ENCODE data around the gene ING3.

Gene ING3

DNA sequence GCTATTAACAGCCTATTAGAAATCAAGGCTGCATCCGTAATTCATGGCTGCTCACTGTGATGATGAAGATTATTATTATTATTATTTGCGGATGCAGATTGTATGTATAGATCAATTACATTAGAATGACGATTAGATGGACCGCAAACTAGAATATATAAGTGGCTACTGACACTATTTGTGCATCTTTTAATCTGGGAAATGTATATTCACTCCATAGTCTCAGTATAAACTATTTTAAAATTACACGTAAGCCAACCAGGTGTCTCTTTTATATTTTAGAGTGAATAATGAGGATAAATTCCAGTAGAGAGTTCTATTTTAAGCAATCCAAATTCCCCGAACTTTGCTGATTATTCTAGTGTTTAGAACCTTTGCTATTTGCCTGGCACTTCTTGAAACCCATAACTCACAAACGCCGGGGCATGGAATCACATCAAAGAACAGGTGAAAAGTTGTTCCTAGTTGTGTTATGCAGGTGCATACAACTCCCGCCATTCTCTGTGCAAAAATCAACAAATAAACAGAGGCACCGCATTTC is 509 bp upstream of the ING3 start:
- peak overlapping the region; percentile 91 for H2AFZ ChIP-seq (ENCODE audit: low read length)
- peaks cover 3 to 34% of the 10 kb centered on the region in 2 donors for H3K36me3 ChIP-seq (replicated peaks in 1 of 2; ENCODE audit: control insufficient read depth in 2 of 2, insufficient read depth in 2 of 2, low read length in 2 of 2)
- no peak overlapping the region for H4K8ac ChIP-seq (ENCODE audit: low read depth, low read length)
- no peak overlapping the region for H3K9ac ChIP-seq (ENCODE audit: low read depth, low read length, poor library complexity)
- no peak overlapping the region for H2BK5ac ChIP-seq (ENCODE audit: low read length)
- H3K4me2 ChIP-seq (ENCODE audit: insufficient read depth, low read length, poor library complexity, severe bottlenecking), result peak overlapping the region; percentile 47
- no peaks in the 10 kb centered on the region for H3K27me3 ChIP-seq (ENCODE audit: control insufficient read depth in 3 of 3, insufficient read depth in 3 of 3, low read depth in 1 of 3, low read length in 3 of 3)
- no peak overlapping the region for H4K91ac ChIP-seq (ENCODE audit: low read depth, low read length, poor library complexity)
- H2BK12ac ChIP-seq (ENCODE audit: low read length), result no peak overlapping the region
- no peaks in the 10 kb centered on the region for H3K9me3 ChIP-seq (replicated peaks in 1 of 2; ENCODE audit: control insufficient read depth in 2 of 2, insufficient read depth in 1 of 2, low read depth in 1 of 2, low read length in 2 of 2)
- no peak overlapping the region for H2AK5ac ChIP-seq (ENCODE audit: low read depth, low read length)
- no peak overlapping the region for H3K4ac ChIP-seq (ENCODE audit: low read length)
- H2BK120ac ChIP-seq (ENCODE audit: low read depth, low read length), result no peak overlapping the region
- H3K79me1 ChIP-seq (ENCODE audit: low read depth, low read length), result peaks cover 3% of the 10 kb centered on the region
- no CpG with 5 or more reads among the region's 10 CpGs for WGBS, 2 donors (ENCODE audit: extremely low coverage in 2 of 2, insufficient read length in 2 of 2, insufficient replicate concordance in 1 of 2)
- H3K14ac ChIP-seq (ENCODE audit: low read length), result no peak overlapping the region
- H3K4me1 ChIP-seq (ENCODE audit: control insufficient read depth in 2 of 2, insufficient read depth in 1 of 2, low read depth in 1 of 2, low read length in 2 of 2), result peaks cover 3 to 6% of the 10 kb centered on the region in 2 donors
- H3K23ac ChIP-seq (ENCODE audit: low read depth, low read length, poor library complexity), result no peak overlapping the region
- peak overlapping the region; percentile 69 to 89 for H3K4me3 ChIP-seq (ENCODE audit: low read length in 2 of 2)
- H2BK15ac ChIP-seq (ENCODE audit: low read length), result no peak overlapping the region
- DNase-seq (ENCODE audit: low spot score), result no peak
- H3K18ac ChIP-seq (ENCODE audit: low read length), result no peak overlapping the region
- no peak overlapping the region for H3K27ac ChIP-seq (replicated peaks; ENCODE audit: low read length)

GRCh38 chr7:120951309-120951699 is 727 bp downstream of the ING3 start:
- no peak overlapping the region for H3K18ac ChIP-seq (ENCODE audit: low read length)
- WGBS, 2 donors (ENCODE audit: extremely low coverage in 2 of 2, insufficient read length in 2 of 2, insufficient replicate concordance in 1 of 2), result no CpG with 5 or more reads among the region's 8 CpGs
- no peak overlapping the region for H2BK5ac ChIP-seq (ENCODE audit: low read length)

GRCh38 chr7:120951826-120952225 is 1.2 kb downstream of the ING3 start:
- Histone ChIP-seq H3K4me2 (ENCODE audit: insufficient read depth, low read length, poor library complexity, severe bottlenecking) (no peak overlapping the region), H3K9me3 (replicated peaks in 1 of 2; ENCODE audit: control insufficient read depth in 2 of 2, insufficient read depth in 1 of 2, low read depth in 1 of 2, low read length in 2 of 2) (no peaks in the 10 kb centered on the region), H3K79me1 (ENCODE audit: low read depth, low read length) (peaks cover 3% of the 10 kb centered on the region), H2BK120ac (ENCODE audit: low read depth, low read length) (no peak overlapping the region), H3K27me3 (ENCODE audit: control insufficient read depth in 3 of 3, insufficient read depth in 3 of 3, low read depth in 1 of 3, low read length in 3 of 3) (no peaks in the 10 kb centered on the region), H3K4me3 (ENCODE audit: low read length in 2 of 2) (peak overlapping the region in 1 of 2 donors; percentile 69), H3K14ac (ENCODE audit: low read length) (no peak overlapping the region), H2AK5ac (ENCODE audit: low read depth, low read length) (no peak overlapping the region), H3K27ac (replicated peaks; ENCODE audit: low read length) (no peak overlapping the region), H3K4ac (ENCODE audit: low read length) (no peak overlapping the region), H3K36me3 (replicated peaks in 1 of 2; ENCODE audit: control insufficient read depth in 2 of 2, insufficient read depth in 2 of 2, low read length in 2 of 2) (peaks cover 3 to 52% of the 10 kb centered on the region in 2 donors), H4K91ac (ENCODE audit: low read depth, low read length, poor library complexity) (no peak overlapping the region), H4K8ac (ENCODE audit: low read depth, low read length) (no peak overlapping the region), H2BK5ac (ENCODE audit: low read length) (no peak overlapping the region), H3K4me1 (ENCODE audit: control insufficient read depth in 2 of 2, insufficient read depth in 1 of 2, low read depth in 1 of 2, low read length in 2 of 2) (peaks cover 3 to 6% of the 10 kb centered on the region in 2 donors), H3K23ac (ENCODE audit: low read depth, low read length, poor library complexity) (no peak overlapping the region), H2BK12ac (ENCODE audit: low read length) (no peak overlapping the region), H3K9ac (ENCODE audit: low read depth, low read length, poor library complexity) (no peak overlapping the region), H3K18ac (ENCODE audit: low read length) (no peak overlapping the region), H2BK15ac (ENCODE audit: low read length) (no peak overlapping the region), H2AFZ (ENCODE audit: low read length) (no peak overlapping the region)
- WGBS, 2 donors (ENCODE audit: extremely low coverage in 2 of 2, insufficient read length in 2 of 2, insufficient replicate concordance in 1 of 2), result no CpG with 5 or more reads among the region's 2 CpGs
- DNase-seq (ENCODE audit: low spot score), result no peak

More at GRCh38 chr7:120951309-120951699, 727 bp downstream of the ING3 start:
- H3K9me3 ChIP-seq (replicated peaks in 1 of 2; ENCODE audit: control insufficient read depth in 2 of 2, insufficient read depth in 1 of 2, low read depth in 1 of 2, low read length in 2 of 2), result no peaks in the 10 kb centered on the region
- no peak overlapping the region for H2BK15ac ChIP-seq (ENCODE audit: low read length)
- no peak overlapping the region for H4K91ac ChIP-seq (ENCODE audit: low read depth, low read length, poor library complexity)
- H3K4me1 ChIP-seq (ENCODE audit: control insufficient read depth in 2 of 2, insufficient read depth in 1 of 2, low read depth in 1 of 2, low read length in 2 of 2), result peaks cover 3 to 6% of the 10 kb centered on the region in 2 donors
- peak overlapping the region; percentile 94 for H3K23ac ChIP-seq (ENCODE audit: low read depth, low read length, poor library complexity)
- H2BK12ac ChIP-seq (ENCODE audit: low read length), result no peak overlapping the region
- H2AK5ac ChIP-seq (ENCODE audit: low read depth, low read length), result no peak overlapping the region
- DNase-seq (ENCODE audit: low spot score), result no peak
- H4K8ac ChIP-seq (ENCODE audit: low read depth, low read length), result no peak overlapping the region
- peaks cover 3% of the 10 kb centered on the region for H3K79me1 ChIP-seq (ENCODE audit: low read depth, low read length)
- peaks cover 3 to 46% of the 10 kb centered on the region in 2 donors for H3K36me3 ChIP-seq (replicated peaks in 1 of 2; ENCODE audit: control insufficient read depth in 2 of 2, insufficient read depth in 2 of 2, low read length in 2 of 2)
- H2AFZ ChIP-seq (ENCODE audit: low read length), result peak overlapping the region; percentile 97
- no peaks in the 10 kb centered on the region for H3K27me3 ChIP-seq (ENCODE audit: control insufficient read depth in 3 of 3, insufficient read depth in 3 of 3, low read depth in 1 of 3, low read length in 3 of 3)
- no peak overlapping the region for H2BK120ac ChIP-seq (ENCODE audit: low read depth, low read length)
- H3K4ac ChIP-seq (ENCODE audit: low read length), result no peak overlapping the region
- H3K14ac ChIP-seq (ENCODE audit: low read length), result no peak overlapping the region
- no peak overlapping the region for H3K27ac ChIP-seq (replicated peaks; ENCODE audit: low read length)
- H3K4me2 ChIP-seq (ENCODE audit: insufficient read depth, low read length, poor library complexity, severe bottlenecking), result peak overlapping the region; percentile 91
- H3K9ac ChIP-seq (ENCODE audit: low read depth, low read length, poor library complexity), result peak overlapping the region; percentile 26
- H3K4me3 ChIP-seq (ENCODE audit: low read length in 2 of 2), result peak overlapping the region; percentile 69 to 78

GRCh38 chr7:120955577-120956149 is 5.1 kb downstream of the ING3 start:
- Histone ChIP-seq H2AK5ac (ENCODE audit: low read depth, low read length) (no peak overlapping the region), H3K14ac (ENCODE audit: low read length) (no peak overlapping the region), H3K4ac (ENCODE audit: low read length) (no peak overlapping the region), H3K79me1 (ENCODE audit: low read depth, low read length) (peaks cover 3% of the 10 kb centered on the region), H2BK5ac (ENCODE audit: low read length) (no peak overlapping the region), H2BK12ac (ENCODE audit: low read length) (no peak overlapping the region), H3K9ac (ENCODE audit: low read depth, low read length, poor library complexity) (no peak overlapping the region), H3K4me1 (ENCODE audit: control insufficient read depth in 2 of 2, insufficient read depth in 1 of 2, low read depth in 1 of 2, low read length in 2 of 2) (peaks cover 3 to 6% of the 10 kb centered on the region in 2 donors), H3K36me3 (replicated peaks in 1 of 2; ENCODE audit: control insufficient read depth in 2 of 2, insufficient read depth in 2 of 2, low read length in 2 of 2) (peaks cover 5 to 62% of the 10 kb centered on the region in 2 donors), H4K8ac (ENCODE audit: low read depth, low read length) (no peak overlapping the region), H2BK15ac (ENCODE audit: low read length) (no peak overlapping the region), H3K4me2 (ENCODE audit: insufficient read depth, low read length, poor library complexity, severe bottlenecking) (no peak overlapping the region), H4K91ac (ENCODE audit: low read depth, low read length, poor library complexity) (no peak overlapping the region), H2AFZ (ENCODE audit: low read length) (no peak overlapping the region), H3K27me3 (ENCODE audit: control insufficient read depth in 3 of 3, insufficient read depth in 3 of 3, low read depth in 1 of 3, low read length in 3 of 3) (no peaks in the 10 kb centered on the region), H3K27ac (replicated peaks; ENCODE audit: low read length) (no peak overlapping the region), H3K18ac (ENCODE audit: low read length) (no peak overlapping the region), H3K9me3 (replicated peaks in 1 of 2; ENCODE audit: control insufficient read depth in 2 of 2, insufficient read depth in 1 of 2, low read depth in 1 of 2, low read length in 2 of 2) (no peaks in the 10 kb centered on the region), H3K4me3 (ENCODE audit: low read length in 2 of 2) (no peak overlapping the region), H2BK120ac (ENCODE audit: low read depth, low read length) (no peak overlapping the region), H3K23ac (ENCODE audit: low read depth, low read length, poor library complexity) (no peak overlapping the region)
- no CpG with 5 or more reads among the region's 3 CpGs for WGBS, 2 donors (ENCODE audit: extremely low coverage in 2 of 2, insufficient read length in 2 of 2, insufficient replicate concordance in 1 of 2)
- DNase-seq (ENCODE audit: low spot score), result no peak

Data from neuronal stem cell (in vitro differentiated cells).